ENCODE data around the gene USP38.
"Not testable (repeated sequence)": the region's sequence is repeated elsewhere in the genome, so short reads cannot be mapped to it uniquely, and the experiment has no call there.

USP38 gene

DNA sequence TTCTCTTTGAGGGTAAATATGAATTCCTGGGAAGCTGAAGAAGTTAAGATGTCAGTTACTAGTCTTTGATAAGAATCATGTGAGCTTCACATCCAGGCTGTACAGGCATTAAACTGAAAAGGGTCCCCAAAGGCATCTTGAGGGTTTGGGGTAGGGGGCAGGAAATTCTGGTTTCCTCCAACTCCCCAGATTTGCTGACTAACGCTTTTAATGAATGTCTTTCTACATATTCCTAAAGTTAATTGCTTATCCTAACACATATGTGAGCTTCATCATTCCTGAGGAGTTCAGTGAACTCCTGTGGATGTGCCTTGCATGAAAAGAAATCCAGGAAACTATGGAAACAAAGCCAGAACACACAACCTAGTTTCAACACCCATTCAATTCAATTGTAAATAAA is 78.1 kb downstream of the USP38 start:
- TF ChIP-seq, protein P1, sequence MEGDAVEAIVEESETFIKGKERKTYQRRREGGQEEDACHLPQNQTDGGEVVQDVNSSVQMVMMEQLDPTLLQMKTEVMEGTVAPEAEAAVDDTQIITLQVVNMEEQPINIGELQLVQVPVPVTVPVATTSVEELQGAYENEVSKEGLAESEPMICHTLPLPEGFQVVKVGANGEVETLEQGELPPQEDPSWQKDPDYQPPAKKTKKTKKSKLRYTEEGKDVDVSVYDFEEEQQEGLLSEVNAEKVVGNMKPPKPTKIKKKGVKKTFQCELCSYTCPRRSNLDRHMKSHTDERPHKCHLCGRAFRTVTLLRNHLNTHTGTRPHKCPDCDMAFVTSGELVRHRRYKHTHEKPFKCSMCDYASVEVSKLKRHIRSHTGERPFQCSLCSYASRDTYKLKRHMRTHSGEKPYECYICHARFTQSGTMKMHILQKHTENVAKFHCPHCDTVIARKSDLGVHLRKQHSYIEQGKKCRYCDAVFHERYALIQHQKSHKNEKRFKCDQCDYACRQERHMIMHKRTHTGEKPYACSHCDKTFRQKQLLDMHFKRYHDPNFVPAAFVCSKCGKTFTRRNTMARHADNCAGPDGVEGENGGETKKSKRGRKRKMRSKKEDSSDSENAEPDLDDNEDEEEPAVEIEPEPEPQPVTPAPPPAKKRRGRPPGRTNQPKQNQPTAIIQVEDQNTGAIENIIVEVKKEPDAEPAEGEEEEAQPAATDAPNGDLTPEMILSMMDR (IDR thresholded peaks at IDR 0.05; ENCODE audit: insufficient read depth, low read length, missing control alignments) = no peak
- POLR2A ChIA-PET = no interaction called here
- H3K4me3 ChIP-seq (ENCODE audit: low read depth, low read length) = no peak overlapping the region
- CTCF ChIA-PET = interaction anchor here (0.5 kb wide), 1 partner anchor 188 kb away, joined by 3 read pairs; no protein-coding TSS in a partner anchor
- DNase-seq (ENCODE audit: low read depth, low spot score) = no peak

DNA sequence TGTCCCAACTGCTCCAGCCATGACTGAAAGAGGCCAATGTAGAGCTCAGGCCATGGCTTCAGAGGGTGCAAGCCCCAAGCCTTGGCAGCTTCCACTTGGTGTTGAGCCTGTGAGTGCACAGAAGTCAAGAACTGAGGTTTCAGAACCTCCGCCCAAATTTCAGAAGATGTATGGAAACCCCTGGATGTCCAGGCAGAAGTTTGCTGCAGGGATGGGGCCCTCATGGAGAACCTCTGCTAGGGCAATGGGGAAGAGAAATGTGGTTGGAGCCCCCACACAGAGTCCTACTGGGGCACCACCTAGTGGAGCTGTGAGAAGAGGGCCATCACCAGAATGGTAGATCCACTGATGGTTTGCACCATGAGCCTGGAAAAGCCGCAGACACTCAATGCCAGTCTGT is 83.0 kb downstream of the USP38 start:
- POLR2A ChIA-PET; CTCF ChIA-PET; H3K4me3 ChIP-seq (ENCODE audit: low read depth, low read length); DNase-seq (ENCODE audit: low read depth, low spot score): not testable (repeated sequence)

DNA sequence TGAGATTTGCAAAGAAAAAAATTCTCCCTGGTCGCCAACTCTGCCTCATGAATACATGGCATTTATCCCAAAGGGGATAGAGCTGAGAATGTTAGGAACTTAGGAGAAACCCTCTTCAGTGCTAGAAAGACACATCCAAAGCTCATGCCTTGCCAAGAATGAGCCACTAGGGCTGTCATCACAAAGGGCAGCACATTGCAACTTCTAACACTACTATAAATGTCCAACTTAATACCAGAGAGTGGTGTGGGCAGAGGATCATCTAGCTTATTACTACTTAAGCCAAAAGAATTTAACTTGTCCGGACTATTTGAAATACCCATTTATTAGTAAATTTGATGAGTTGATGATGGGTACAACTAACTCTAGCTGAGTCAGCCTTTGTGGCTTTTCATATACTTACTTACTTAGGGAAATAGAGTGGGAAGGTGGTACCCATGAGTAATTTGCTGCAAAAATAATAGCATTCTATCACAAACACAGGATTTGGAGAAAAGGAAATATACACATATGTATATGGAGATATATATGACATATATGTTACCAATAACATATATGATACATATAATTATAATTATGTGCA is 85.6 kb downstream of the USP38 start:
- TF ChIP-seq, protein P1 (IDR thresholded peaks at IDR 0.05; ENCODE audit: insufficient read depth, low read length, missing control alignments) = no peak
- DNase-seq (ENCODE audit: low read depth, low spot score) = peak; percentile 17
- H3K4me3 ChIP-seq (ENCODE audit: low read depth, low read length) = no peak overlapping the region
- POLR2A ChIA-PET = no interaction called here
- CTCF ChIA-PET = no interaction called here

Measured in AG04449 (cell line).